HFFc6 (cell line): ENCODE measurements around the gene STX16. TPM values are rescaled to one million over a fixed set of nuclear protein-coding genes. Genes with fewer than 3 reads are reported as not detected.

Source experiments
- DNase-seq: peaks from one replicate; pipeline ENCODE4 v3.0.0-alpha.2; 2018
- H3K27ac Mint-ChIP-seq: 2 replicates; pipeline ENCODE4 v1.8.0; 2020; ENCODE audit warnings: mild to moderate bottlenecking, mixed read lengths
- H3K27me3 Mint-ChIP-seq: 2 replicates; pipeline ENCODE4 v1.8.0; 2021; ENCODE audit warnings: mild to moderate bottlenecking, moderate library complexity, mixed read lengths; ENCODE audit not compliant: insufficient read depth
- H3K36me3 Mint-ChIP-seq: 2 replicates; pipeline ENCODE4 v1.8.0; 2021; ENCODE audit warnings: low read depth, mixed read lengths
- H3K4me1 Mint-ChIP-seq: 2 replicates; pipeline ENCODE4 v1.8.0; 2020; ENCODE audit warnings: low read depth, mixed read lengths
- H3K4me3 Mint-ChIP-seq: 2 replicates; pipeline ENCODE4 v1.8.0; 2020; ENCODE audit warnings: mild to moderate bottlenecking, moderate library complexity, mixed read lengths
- H3K9me3 Mint-ChIP-seq: 2 replicates; pipeline ENCODE4 v1.8.0; 2020; ENCODE audit warnings: mild to moderate bottlenecking, mixed read lengths
- total RNA-seq, 6 experiments: library from RNA; stranded (reverse); fragmentation: NEBNext Ultra II Directional; extraction: Animal tissue kit (Norgen Biotek cat#: 25700); gene quantifications; 2 replicates in 1 of 6; 3 replicates in 5 of 6; pipeline ENCODE4 v1.2.3, GENCODE V29; 2021
- TF ChIP-seq, protein P1 (sequence below): fragments of 200-600 bp; sonication (generic); IDR thresholded peaks from 2 replicates; pipeline ENCODE4 v1.5.0; 2021; ENCODE audit warnings: antibody characterized with exemption, mild to moderate bottlenecking

The STX16 gene
- total RNA-seq, 6 experiments from 2014 or later = 44.4 to 51.8 (median 48.3) TPM

DNA sequence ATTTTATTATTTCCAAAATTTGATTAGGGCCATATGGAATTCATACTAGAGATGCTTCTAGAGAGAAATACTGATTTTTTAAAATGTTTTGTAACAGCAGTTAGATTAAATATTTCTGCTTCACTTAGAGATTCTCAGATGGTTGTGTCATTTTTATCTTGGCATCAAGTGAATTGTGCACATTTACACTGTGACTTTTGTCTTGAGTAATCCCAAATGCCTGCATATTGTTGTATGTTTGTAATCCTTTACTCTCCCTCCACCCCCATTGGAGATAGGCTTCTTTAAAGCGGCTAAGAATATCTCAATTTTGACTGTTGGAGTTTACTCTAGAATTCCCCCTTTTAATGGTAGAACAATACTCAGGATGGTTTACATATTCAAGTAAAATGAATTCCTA lies 19.0 kb downstream of the STX16 start:
- peak; percentile 5 for DNase-seq
- Mint-ChIP-seq H3K4me3 (no peak overlapping the region), H3K27ac (0 out of 2 replicates have a peak overlapping the region, but pooled peaks have one; percentile 11), H3K9me3 (no peaks in the 10 kb centered on the region), H3K27me3 (no peaks in the 10 kb centered on the region; the same call in 1 of the 2 replicates), H3K4me1 (peaks cover 11% of the 10 kb centered on the region), H3K36me3 (peaks cover 34% of the 10 kb centered on the region)
- TF ChIP-seq, protein P1, sequence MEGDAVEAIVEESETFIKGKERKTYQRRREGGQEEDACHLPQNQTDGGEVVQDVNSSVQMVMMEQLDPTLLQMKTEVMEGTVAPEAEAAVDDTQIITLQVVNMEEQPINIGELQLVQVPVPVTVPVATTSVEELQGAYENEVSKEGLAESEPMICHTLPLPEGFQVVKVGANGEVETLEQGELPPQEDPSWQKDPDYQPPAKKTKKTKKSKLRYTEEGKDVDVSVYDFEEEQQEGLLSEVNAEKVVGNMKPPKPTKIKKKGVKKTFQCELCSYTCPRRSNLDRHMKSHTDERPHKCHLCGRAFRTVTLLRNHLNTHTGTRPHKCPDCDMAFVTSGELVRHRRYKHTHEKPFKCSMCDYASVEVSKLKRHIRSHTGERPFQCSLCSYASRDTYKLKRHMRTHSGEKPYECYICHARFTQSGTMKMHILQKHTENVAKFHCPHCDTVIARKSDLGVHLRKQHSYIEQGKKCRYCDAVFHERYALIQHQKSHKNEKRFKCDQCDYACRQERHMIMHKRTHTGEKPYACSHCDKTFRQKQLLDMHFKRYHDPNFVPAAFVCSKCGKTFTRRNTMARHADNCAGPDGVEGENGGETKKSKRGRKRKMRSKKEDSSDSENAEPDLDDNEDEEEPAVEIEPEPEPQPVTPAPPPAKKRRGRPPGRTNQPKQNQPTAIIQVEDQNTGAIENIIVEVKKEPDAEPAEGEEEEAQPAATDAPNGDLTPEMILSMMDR = no peak

DNA sequence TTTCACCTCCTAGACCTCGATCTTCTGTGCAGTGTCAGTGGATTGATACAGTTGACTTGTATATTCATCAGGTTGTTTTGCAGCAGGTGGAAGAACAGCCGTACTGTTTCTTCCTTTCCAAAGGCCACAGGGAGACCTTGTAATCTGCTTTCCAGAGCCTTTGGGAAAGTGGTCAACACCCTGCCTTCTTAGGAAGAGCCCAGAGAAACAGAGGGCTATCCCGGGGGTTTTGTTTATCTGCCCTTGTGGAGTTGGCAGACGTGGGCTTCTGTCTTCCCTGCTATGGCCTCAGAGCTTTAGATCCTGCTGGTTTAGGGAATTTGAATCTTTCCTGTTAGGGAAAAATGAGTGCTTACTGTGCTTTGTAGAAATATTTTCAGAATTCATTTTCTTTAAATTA lies 19.6 kb downstream of the STX16 start:
- peaks cover 35% of the 10 kb centered on the region for H3K36me3 Mint-ChIP-seq
- no peak overlapping the region for H3K27ac Mint-ChIP-seq
- TF ChIP-seq, protein P1 = no peak
- H3K9me3 Mint-ChIP-seq = no peaks in the 10 kb centered on the region
- no peak for DNase-seq
- peaks cover 11% of the 10 kb centered on the region for H3K4me1 Mint-ChIP-seq
- peaks cover 2% of the 10 kb centered on the region for H3K27me3 Mint-ChIP-seq
- no peak overlapping the region for H3K4me3 Mint-ChIP-seq

DNA sequence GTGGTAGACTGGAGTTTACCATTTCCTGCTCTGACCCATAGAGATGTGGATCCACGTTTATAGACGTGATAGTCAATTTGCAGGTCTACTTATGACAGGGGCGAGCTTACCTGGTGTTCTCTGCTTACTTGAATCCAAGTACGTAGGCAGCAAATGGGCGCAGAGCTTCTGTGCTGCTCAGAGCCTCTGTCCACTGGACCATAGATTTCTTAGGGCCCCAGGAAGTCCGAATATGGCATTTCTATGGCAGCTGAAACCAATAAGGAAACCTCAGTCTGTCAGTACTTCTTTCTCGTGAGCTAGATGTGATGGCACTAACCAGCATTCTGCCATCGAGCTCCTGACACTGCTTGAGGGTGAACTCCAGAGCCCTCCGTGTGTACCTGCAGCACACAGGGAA lies 22.0 kb downstream of the STX16 start:
- DNase-seq = no peak
- H3K4me3 Mint-ChIP-seq = no peak overlapping the region
- no peaks in the 10 kb centered on the region for H3K9me3 Mint-ChIP-seq
- peaks cover 2% of the 10 kb centered on the region for H3K27me3 Mint-ChIP-seq
- peaks cover 30% of the 10 kb centered on the region for H3K36me3 Mint-ChIP-seq
- H3K4me1 Mint-ChIP-seq = peaks cover 11% of the 10 kb centered on the region
- no peak overlapping the region for H3K27ac Mint-ChIP-seq
- TF ChIP-seq, protein P1 = no peak

DNA sequence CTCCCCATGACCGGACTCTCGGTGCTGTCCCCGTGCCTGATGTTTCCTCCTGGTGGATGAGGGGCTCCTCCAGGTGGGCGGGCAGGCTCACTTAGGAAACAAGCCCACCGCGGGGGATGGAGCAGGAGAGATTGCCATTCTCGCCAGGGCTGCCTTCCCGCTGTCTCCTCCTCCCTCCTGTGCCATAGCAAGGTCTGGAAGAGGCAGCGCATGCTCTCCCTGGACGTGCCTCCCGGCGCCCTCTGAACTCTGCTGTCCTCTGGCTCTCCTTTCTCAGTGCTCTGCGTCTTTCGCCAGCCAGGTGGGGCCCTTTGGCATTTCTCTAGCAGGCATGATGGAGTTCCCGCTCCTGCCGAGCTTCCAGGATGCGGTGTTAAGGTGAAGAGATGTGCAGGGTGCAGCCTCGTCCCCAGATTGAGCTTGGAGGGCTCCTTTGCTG lies 24.1 kb downstream of the STX16 start:
- Mint-ChIP-seq H3K36me3 (peaks cover 42% of the 10 kb centered on the region), H3K27ac (no peak overlapping the region), H3K9me3 (no peaks in the 10 kb centered on the region), H3K4me1 (peaks cover 4% of the 10 kb centered on the region), H3K4me3 (no peak overlapping the region), H3K27me3 (peaks cover 2% of the 10 kb centered on the region)
- DNase-seq = no peak
- TF ChIP-seq, protein P1 = no peak

DNA sequence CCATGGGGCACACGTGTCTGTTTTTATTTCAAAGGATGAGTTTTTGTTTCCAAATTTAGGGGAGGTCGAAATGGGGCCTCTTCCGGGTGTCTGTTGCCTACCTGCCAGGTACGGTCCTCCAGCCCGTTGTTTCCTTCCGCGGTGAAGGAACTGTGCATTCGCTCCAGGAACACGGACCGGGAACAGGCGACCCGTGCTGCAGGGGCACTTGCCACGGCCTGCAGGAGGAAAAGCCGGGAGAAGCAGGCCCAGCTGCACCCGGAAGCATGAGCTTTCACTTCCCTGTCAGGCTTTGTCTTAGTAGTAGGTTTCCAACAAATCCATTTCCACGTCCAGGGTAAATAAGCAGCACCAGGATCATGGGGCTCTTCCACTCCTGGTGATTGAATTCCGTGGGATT lies 24.6 kb downstream of the STX16 start:
- Mint-ChIP-seq H3K27me3 (peaks cover 2% of the 10 kb centered on the region; the same call in 1 of the 2 replicates), H3K36me3 (peaks cover 44% of the 10 kb centered on the region), H3K27ac (no peak overlapping the region), H3K9me3 (no peaks in the 10 kb centered on the region), H3K4me1 (no peaks in the 10 kb centered on the region), H3K4me3 (no peak overlapping the region)
- TF ChIP-seq, protein P1 = no peak
- no peak for DNase-seq

DNA sequence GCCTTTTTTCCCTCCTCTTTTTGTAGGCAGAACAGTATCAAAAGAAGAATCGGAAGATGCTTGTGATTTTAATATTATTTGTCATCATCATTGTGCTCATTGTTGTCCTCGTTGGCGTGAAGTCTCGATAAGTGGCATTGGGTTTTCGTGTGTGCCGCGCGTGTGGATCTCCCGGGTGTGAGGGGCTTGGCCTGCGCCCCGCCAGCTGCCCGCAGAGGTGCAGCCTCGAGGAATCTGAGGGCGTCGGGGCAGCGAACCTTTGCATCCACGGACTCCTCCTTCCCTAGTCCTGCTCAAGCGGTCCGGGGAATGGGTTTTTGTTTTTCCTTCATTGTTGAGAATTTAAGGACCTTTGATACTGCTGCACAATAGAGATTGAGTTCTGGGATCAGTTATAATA lies 25.1 kb downstream of the STX16 start:
- Mint-ChIP-seq H3K4me1 (no peaks in the 10 kb centered on the region), H3K4me3 (no peak overlapping the region), H3K27ac (no peak overlapping the region), H3K9me3 (no peaks in the 10 kb centered on the region), H3K27me3 (peaks cover 2% of the 10 kb centered on the region; the same call in 1 of the 2 replicates), H3K36me3 (peaks cover 46% of the 10 kb centered on the region)
- TF ChIP-seq, protein P1 = no peak
- no peak for DNase-seq
